ENCODE measurements around the gene DNAI2.

The DNAI2 gene

DNA sequence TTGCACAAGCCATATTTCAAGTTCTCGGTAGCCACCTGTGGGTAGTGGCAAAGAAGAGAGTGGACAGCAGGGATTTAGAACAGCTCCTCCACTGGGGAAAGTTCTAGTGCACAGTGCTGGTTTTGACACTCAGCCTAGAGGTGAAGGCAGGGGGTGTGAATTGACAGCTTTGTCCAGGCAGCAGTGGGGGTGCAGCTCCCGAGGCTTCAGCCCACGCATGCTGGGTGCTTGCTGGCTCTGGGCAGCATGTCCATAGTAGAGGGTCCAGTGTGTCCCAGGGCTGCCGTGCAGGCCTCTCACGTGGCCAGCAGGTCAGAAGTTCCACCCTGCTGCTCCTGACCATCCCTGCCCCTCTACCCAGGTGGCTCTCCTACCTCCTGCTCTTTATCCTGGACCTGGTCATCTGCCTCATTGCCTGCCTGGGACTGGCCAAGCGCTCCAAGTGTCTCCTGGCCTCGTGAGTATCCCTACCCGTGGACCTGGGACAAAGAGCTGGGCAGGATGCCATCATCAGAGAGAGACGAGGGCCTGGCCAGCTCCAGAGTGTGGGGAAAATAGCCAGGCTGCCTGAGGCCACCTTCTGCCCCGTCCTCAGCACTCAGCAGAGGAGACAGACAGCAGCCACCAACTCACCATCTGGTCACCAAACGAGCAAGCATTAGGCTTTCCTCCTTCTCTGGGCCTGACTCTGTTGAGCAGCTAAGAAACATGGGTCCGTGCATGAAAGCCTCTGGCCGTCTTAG, 30.9 kb upstream of the DNAI2 start:
- H3K9ac ChIP-seq (ENCODE audit: low read depth, low read length): no peak overlapping the region
- H3K4me1 ChIP-seq (ENCODE audit: insufficient read depth, low read length): no peaks in the 10 kb centered on the region
- H3K79me2 ChIP-seq (ENCODE audit: insufficient read depth, low read length): no peaks in the 10 kb centered on the region
- no peak for TF ChIP-seq EZH2 (IDR thresholded peaks at IDR 0.05; ENCODE audit: borderline replicate concordance, low read depth, low read length, severe bottlenecking)
- TF ChIP-seq, protein P1, sequence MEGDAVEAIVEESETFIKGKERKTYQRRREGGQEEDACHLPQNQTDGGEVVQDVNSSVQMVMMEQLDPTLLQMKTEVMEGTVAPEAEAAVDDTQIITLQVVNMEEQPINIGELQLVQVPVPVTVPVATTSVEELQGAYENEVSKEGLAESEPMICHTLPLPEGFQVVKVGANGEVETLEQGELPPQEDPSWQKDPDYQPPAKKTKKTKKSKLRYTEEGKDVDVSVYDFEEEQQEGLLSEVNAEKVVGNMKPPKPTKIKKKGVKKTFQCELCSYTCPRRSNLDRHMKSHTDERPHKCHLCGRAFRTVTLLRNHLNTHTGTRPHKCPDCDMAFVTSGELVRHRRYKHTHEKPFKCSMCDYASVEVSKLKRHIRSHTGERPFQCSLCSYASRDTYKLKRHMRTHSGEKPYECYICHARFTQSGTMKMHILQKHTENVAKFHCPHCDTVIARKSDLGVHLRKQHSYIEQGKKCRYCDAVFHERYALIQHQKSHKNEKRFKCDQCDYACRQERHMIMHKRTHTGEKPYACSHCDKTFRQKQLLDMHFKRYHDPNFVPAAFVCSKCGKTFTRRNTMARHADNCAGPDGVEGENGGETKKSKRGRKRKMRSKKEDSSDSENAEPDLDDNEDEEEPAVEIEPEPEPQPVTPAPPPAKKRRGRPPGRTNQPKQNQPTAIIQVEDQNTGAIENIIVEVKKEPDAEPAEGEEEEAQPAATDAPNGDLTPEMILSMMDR (IDR thresholded peaks at IDR 0.05; ENCODE audit: borderline replicate concordance, extremely low read depth, low read length, poor library complexity, severe bottlenecking): no peak
- no peak overlapping the region for H2AFZ ChIP-seq (ENCODE audit: low read depth, low read length)
- ATAC-seq (ENCODE audit: insufficient read depth, low read depth): no peak
- H3K27ac ChIP-seq (ENCODE audit: low read length): no peak overlapping the region
- no peaks in the 10 kb centered on the region for H3K9me3 ChIP-seq (ENCODE audit: insufficient read depth, low read length, severe bottlenecking)
- H3K27me3 ChIP-seq (ENCODE audit: insufficient read depth, low read length, poor library complexity): no peaks in the 10 kb centered on the region
- no peak overlapping the region for H3K4me3 ChIP-seq (ENCODE audit: low read depth in 1 of 2, low read length in 2 of 2)
- no peaks in the 10 kb centered on the region for H4K20me1 ChIP-seq (ENCODE audit: insufficient read depth, low read length)
- H3K36me3 ChIP-seq (ENCODE audit: insufficient read depth, low read length): no peaks in the 10 kb centered on the region
- H3K4me2 ChIP-seq (ENCODE audit: insufficient read depth, low read length): no peak overlapping the region
- no peak for DNase-seq

DNA sequence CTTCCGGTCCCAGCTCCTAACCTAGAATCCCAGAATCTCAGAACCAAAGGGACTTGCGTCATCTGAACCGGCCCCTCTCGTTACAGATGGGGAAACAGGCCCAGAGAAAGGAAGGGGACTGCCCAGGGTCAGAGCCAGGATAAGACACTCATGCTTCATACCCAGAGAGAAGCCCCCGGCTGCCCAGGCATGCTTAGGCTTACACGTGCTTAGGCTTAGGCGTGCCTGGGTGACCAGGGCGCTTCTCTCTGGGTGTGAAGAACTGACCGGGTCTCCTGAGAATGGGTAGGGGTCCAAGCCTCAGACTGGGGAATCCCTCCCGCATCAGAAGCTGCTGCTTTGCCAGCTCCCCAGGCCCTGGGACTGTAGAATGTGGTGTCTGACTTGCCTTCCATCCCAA, 29.9 kb upstream of the DNAI2 start:
- H3K4me2 ChIP-seq (ENCODE audit: insufficient read depth, low read length): no peak overlapping the region
- H3K9me3 ChIP-seq (ENCODE audit: insufficient read depth, low read length, severe bottlenecking): no peaks in the 10 kb centered on the region
- no peak overlapping the region for H3K9ac ChIP-seq (ENCODE audit: low read depth, low read length)
- H3K4me3 ChIP-seq (ENCODE audit: low read depth in 1 of 2, low read length in 2 of 2): no peak overlapping the region
- ATAC-seq (ENCODE audit: insufficient read depth, low read depth): no peak
- no peak overlapping the region for H3K27ac ChIP-seq (ENCODE audit: low read length)
- H3K79me2 ChIP-seq (ENCODE audit: insufficient read depth, low read length): no peaks in the 10 kb centered on the region
- H2AFZ ChIP-seq (ENCODE audit: low read depth, low read length): no peak overlapping the region
- DNase-seq: no peak
- H3K36me3 ChIP-seq (ENCODE audit: insufficient read depth, low read length): no peaks in the 10 kb centered on the region
- TF ChIP-seq, protein P1 (IDR thresholded peaks at IDR 0.05; ENCODE audit: borderline replicate concordance, extremely low read depth, low read length, poor library complexity, severe bottlenecking): no peak
- no peak for TF ChIP-seq EZH2 (IDR thresholded peaks at IDR 0.05; ENCODE audit: borderline replicate concordance, low read depth, low read length, severe bottlenecking)
- no peaks in the 10 kb centered on the region for H3K27me3 ChIP-seq (ENCODE audit: insufficient read depth, low read length, poor library complexity)
- H4K20me1 ChIP-seq (ENCODE audit: insufficient read depth, low read length): no peaks in the 10 kb centered on the region
- no peaks in the 10 kb centered on the region for H3K4me1 ChIP-seq (ENCODE audit: insufficient read depth, low read length)

- Histone ChIP-seq H3K9me3 (ENCODE audit: insufficient read depth, low read length, severe bottlenecking) (no peaks in the 10 kb centered on the region), H3K4me1 (ENCODE audit: insufficient read depth, low read length) (no peaks in the 10 kb centered on the region), H3K4me2 (ENCODE audit: insufficient read depth, low read length) (no peak overlapping the region), H4K20me1 (ENCODE audit: insufficient read depth, low read length) (no peaks in the 10 kb centered on the region), H3K36me3 (ENCODE audit: insufficient read depth, low read length) (no peaks in the 10 kb centered on the region), H2AFZ (ENCODE audit: low read depth, low read length) (no peak overlapping the region), H3K4me3 (ENCODE audit: low read depth in 1 of 2, low read length in 2 of 2) (no peak overlapping the region), H3K27me3 (ENCODE audit: insufficient read depth, low read length, poor library complexity) (no peaks in the 10 kb centered on the region), H3K79me2 (ENCODE audit: insufficient read depth, low read length) (no peaks in the 10 kb centered on the region), H3K27ac (ENCODE audit: low read length) (no peak overlapping the region), H3K9ac (ENCODE audit: low read depth, low read length) (no peak overlapping the region)
- ATAC-seq (ENCODE audit: insufficient read depth, low read depth) (no peak), DNase-seq (no peak)
- TF ChIP-seq, protein P1 (IDR thresholded peaks at IDR 0.05; ENCODE audit: borderline replicate concordance, extremely low read depth, low read length, poor library complexity, severe bottlenecking): no peak
- no peak for TF ChIP-seq EZH2 (IDR thresholded peaks at IDR 0.05; ENCODE audit: borderline replicate concordance, low read depth, low read length, severe bottlenecking)
Observed at GRCh38 chr17:74244548-74244947, 29.5 kb upstream of the DNAI2 start.

Data from DND-41 (cell line).